ENCODE results near the gene ERCC3. TPM values are rescaled to one million over a fixed set of nuclear protein-coding genes. Genes with fewer than 3 reads are reported as not detected.

Gene ERCC3
- total and polyA plus RNA-seq, 2 donors (not counting 3 experiments of a cell fraction or from before 2014, with no cell fraction given): 40.7 to 47.3 TPM

GRCh38 chr2:127217470-127218325, 76.2 kb downstream of the ERCC3 start:
- H3K9me1 ChIP-seq (replicated peaks; ENCODE audit: control insufficient read depth, extremely low read depth, insufficient read depth, low read length): no peaks in the 10 kb centered on the region
- DNase-seq (ENCODE audit: low read depth, low spot score) (peak; percentile 14), FAIRE-seq (no peak)
- H3K4me3 ChIP-seq (replicated peaks in 1 of 3; ENCODE audit: insufficient read depth in 1 of 3, low read depth in 1 of 3, low read length in 3 of 3): no peak overlapping the region
- ChIA-PET POLR2A (no interaction called here), CTCF (no interaction called here)
- no TSS peak for BruUV-seq (replicated peaks)
- intact Hi-C loops (cut with micrococcal nuclease) (no loop called here), dilution Hi-C loops (cut with MboI; ENCODE audit: extremely low pct_ligation_motif_present, low sequenced_read_pairs) (no loop called here)
- H3K27ac ChIP-seq (ENCODE audit: insufficient read depth, low read depth, low read length): no peak overlapping the region
- peak overlapping the region; percentile 11 for H3K4me2 ChIP-seq (ENCODE audit: insufficient read depth, low read length)
- TF ChIP-seq FOS (IDR thresholded peaks at IDR 0.05; ENCODE audit: borderline replicate concordance, insufficient read depth, low read length): peak; percentile 55
- no peak for TF ChIP-seq GATA2 (IDR thresholded peaks at IDR 0.05; ENCODE audit: insufficient read depth, insufficient read length, low read depth, low read length)
- H4K20me1 ChIP-seq (replicated peaks; ENCODE audit: control insufficient read depth, extremely low read depth, insufficient read depth, low read length): no peaks in the 10 kb centered on the region
- no peaks in the 10 kb centered on the region for H3K9me3 ChIP-seq (replicated peaks; ENCODE audit: control insufficient read depth, insufficient read depth, low read length)
- H3K9ac ChIP-seq (replicated peaks; ENCODE audit: extremely low read depth, insufficient read depth, low read length): no peak overlapping the region
- H3K27me3 ChIP-seq (ENCODE audit: control insufficient read depth in 2 of 2, insufficient read depth in 2 of 2, low read length in 2 of 2): peaks cover 36% of the 10 kb centered on the region in 2 experiments
- H3K36me3 ChIP-seq (ENCODE audit: control insufficient read depth in 2 of 2, extremely low read depth in 1 of 2, insufficient read depth in 2 of 2, low read length in 2 of 2): no peaks in the 10 kb centered on the region
- no peaks in the 10 kb centered on the region for H3K79me2 ChIP-seq (ENCODE audit: control insufficient read depth, insufficient read depth, low read length)
- no peak overlapping the region for H2AFZ ChIP-seq (ENCODE audit: low read depth, low read length)
- no peaks in the 10 kb centered on the region for H3K4me1 ChIP-seq (ENCODE audit: control insufficient read depth, extremely low read depth, insufficient read depth, low read length)

GRCh38 chr2:127216593-127216992, 77.4 kb downstream of the ERCC3 start:
- H4K20me1 ChIP-seq (replicated peaks; ENCODE audit: control insufficient read depth, extremely low read depth, insufficient read depth, low read length): no peaks in the 10 kb centered on the region
- H3K9ac ChIP-seq (replicated peaks; ENCODE audit: extremely low read depth, insufficient read depth, low read length): no peak overlapping the region
- ChIA-PET CTCF (no interaction called here), POLR2A (no interaction called here)
- intact Hi-C loops (cut with micrococcal nuclease) (no loop called here), dilution Hi-C loops (cut with MboI; ENCODE audit: extremely low pct_ligation_motif_present, low sequenced_read_pairs) (no loop called here)
- no peaks in the 10 kb centered on the region for H3K9me1 ChIP-seq (replicated peaks; ENCODE audit: control insufficient read depth, extremely low read depth, insufficient read depth, low read length)
- no peak overlapping the region for H2AFZ ChIP-seq (ENCODE audit: low read depth, low read length)
- no peak overlapping the region for H3K4me3 ChIP-seq (replicated peaks in 1 of 3; ENCODE audit: insufficient read depth in 1 of 3, low read depth in 1 of 3, low read length in 3 of 3)
- no TSS peak for BruUV-seq (replicated peaks)
- H3K79me2 ChIP-seq (ENCODE audit: control insufficient read depth, insufficient read depth, low read length): no peaks in the 10 kb centered on the region
- no peaks in the 10 kb centered on the region for H3K9me3 ChIP-seq (replicated peaks; ENCODE audit: control insufficient read depth, insufficient read depth, low read length)
- peaks cover 36% of the 10 kb centered on the region in 2 experiments for H3K27me3 ChIP-seq (ENCODE audit: control insufficient read depth in 2 of 2, insufficient read depth in 2 of 2, low read length in 2 of 2)
- no peak for TF ChIP-seq FOS (IDR thresholded peaks at IDR 0.05; ENCODE audit: borderline replicate concordance, insufficient read depth, low read length)
- TF ChIP-seq POLR2AphosphoS5 (IDR thresholded peaks at IDR 0.05; ENCODE audit: insufficient read depth, low read depth, low read length): no peak
- no peak for TF ChIP-seq MAX (IDR thresholded peaks at IDR 0.05; ENCODE audit: insufficient read depth, insufficient read length)
- no peak for TF ChIP-seq JUN (IDR thresholded peaks at IDR 0.05; ENCODE audit: borderline replicate concordance, insufficient read depth, insufficient read length, low read depth)
- no peak for TF ChIP-seq EZH2 (IDR thresholded peaks at IDR 0.05; ENCODE audit: borderline replicate concordance, low read depth, low read length, severe bottlenecking)
- TF ChIP-seq CTCF (IDR thresholded peaks at IDR 0.05; ENCODE audit: extremely low read depth in 1 of 2, insufficient read depth in 1 of 2, low read depth in 1 of 2, low read length in 2 of 2): no peak
- no peak for TF ChIP-seq MYC (IDR thresholded peaks at IDR 0.05; ENCODE audit: low read depth, low read length)
- no peak for TF ChIP-seq POLR2A (IDR thresholded peaks at IDR 0.05; ENCODE audit: low read depth, low read length)
- no peak for TF ChIP-seq GATA2 (IDR thresholded peaks at IDR 0.05; ENCODE audit: insufficient read depth, insufficient read length, low read depth, low read length)
- H3K4me1 ChIP-seq (ENCODE audit: control insufficient read depth, extremely low read depth, insufficient read depth, low read length): no peaks in the 10 kb centered on the region
- H3K4me2 ChIP-seq (ENCODE audit: insufficient read depth, low read length): no peak overlapping the region
- no peak overlapping the region for H3K27ac ChIP-seq (ENCODE audit: insufficient read depth, low read depth, low read length)
- FAIRE-seq: no peak
- H3K36me3 ChIP-seq (ENCODE audit: control insufficient read depth in 2 of 2, extremely low read depth in 1 of 2, insufficient read depth in 2 of 2, low read length in 2 of 2): no peaks in the 10 kb centered on the region
- no peak for DNase-seq (ENCODE audit: low read depth, low spot score)
